H9 (cell line): Measurements from ENCODE around the gene TNFAIP2. TPM values are rescaled to one million over a fixed set of nuclear protein-coding genes. Genes with fewer than 3 reads are reported as not detected.

Experiments used
- DNase-seq: peaks from one replicate; pipeline ENCODE4 v3.0.0-alpha.2; 2017
- H2AFZ ChIP-seq: one replicate; pipeline ENCODE4 v1.6.1; 2013; ENCODE audit warnings: mild to moderate bottlenecking, low read length, control low read depth, moderate library complexity
- H2AK5ac ChIP-seq: 2 replicates; pipeline ENCODE4 v1.6.1; 2013; ENCODE audit warnings: low read length, control low read depth, mixed read lengths; ENCODE audit not compliant: insufficient read length
- H2BK120ac ChIP-seq: one replicate; pipeline ENCODE4 v1.6.1; 2013; ENCODE audit warnings: low read depth, mild to moderate bottlenecking, low read length, control low read depth, inconsistent platforms; ENCODE audit not compliant: poor library complexity, severe bottlenecking
- H2BK12ac ChIP-seq: 2 replicates; pipeline ENCODE4 v1.6.1; 2013; ENCODE audit warnings: low read length, control low read depth, mixed read lengths, low read depth; ENCODE audit not compliant: insufficient read length
- H2BK15ac ChIP-seq: 2 replicates; pipeline ENCODE4 v1.6.1; 2013; ENCODE audit warnings: low read depth, low read length, control low read depth
- H2BK20ac ChIP-seq: one replicate; pipeline ENCODE4 v1.6.1; 2013; ENCODE audit warnings: low read depth, mild to moderate bottlenecking, low read length, control low read depth, inconsistent platforms; ENCODE audit not compliant: poor library complexity, severe bottlenecking
- H2BK5ac ChIP-seq: 2 replicates; pipeline ENCODE4 v1.6.1; 2013; ENCODE audit warnings: low read length, control low read depth, mixed read lengths; ENCODE audit not compliant: insufficient read length
- H3K14ac ChIP-seq: 2 replicates; pipeline ENCODE4 v1.6.1; 2013; ENCODE audit warnings: low read length, control low read depth; ENCODE audit not compliant: insufficient read depth
- H3K18ac ChIP-seq: 2 replicates; pipeline ENCODE4 v1.6.1; 2013; ENCODE audit warnings: low read depth, mild to moderate bottlenecking, mixed read lengths, low read length, control low read depth; ENCODE audit not compliant: insufficient read length
- H3K23ac ChIP-seq: 2 replicates; pipeline ENCODE4 v1.6.1; 2013; ENCODE audit warnings: low read length, control low read depth, mixed read lengths, low read depth; ENCODE audit not compliant: insufficient read length
- H3K23me2 ChIP-seq: 2 replicates; pipeline ENCODE4 v1.6.1; 2013; ENCODE audit warnings: low read depth, mild to moderate bottlenecking, mixed read lengths, low read length, control low read depth; ENCODE audit not compliant: insufficient read length, poor library complexity, severe bottlenecking
- H3K27ac ChIP-seq: 2 replicates; pipeline ENCODE4 v1.5.1; 2013; ENCODE audit warnings: low read length, control low read depth, mixed read lengths, low read depth; ENCODE audit not compliant: insufficient read length
- H3K27me3 ChIP-seq: 2 replicates; pipeline ENCODE4 v1.6.1; 2013; ENCODE audit warnings: low read length, control low read depth, inconsistent platforms; ENCODE audit not compliant: insufficient read depth
- H3K4ac ChIP-seq: 2 replicates; pipeline ENCODE4 v1.6.1; 2013; ENCODE audit warnings: low read depth, mild to moderate bottlenecking, control low read depth, inconsistent platforms, low read length, moderate library complexity
- H3K4me1 ChIP-seq: 2 replicates; pipeline ENCODE4 v1.6.1; 2013; ENCODE audit warnings: low read length, control low read depth, inconsistent platforms; ENCODE audit not compliant: insufficient read depth
- H3K4me2 ChIP-seq: 2 replicates; pipeline ENCODE4 v1.6.1; 2013; ENCODE audit warnings: low read length, control low read depth, mixed read lengths; ENCODE audit not compliant: insufficient read length, insufficient read depth
- H3K56ac ChIP-seq: 2 replicates; pipeline ENCODE4 v1.6.1; 2013; ENCODE audit warnings: low read depth, mild to moderate bottlenecking, mixed read lengths, low read length, control low read depth; ENCODE audit not compliant: insufficient read length
- H3K79me1 ChIP-seq: 2 replicates; pipeline ENCODE4 v1.6.1; 2013; ENCODE audit warnings: low read depth, mild to moderate bottlenecking, moderate library complexity, low read length, control low read depth, inconsistent platforms; ENCODE audit not compliant: insufficient read depth, poor library complexity, severe bottlenecking
- H3K79me2 ChIP-seq: 2 replicates; pipeline ENCODE4 v1.6.1; 2013; ENCODE audit warnings: low read length, control low read depth, inconsistent platforms; ENCODE audit not compliant: insufficient read depth
- H3K9ac ChIP-seq: 2 replicates; pipeline ENCODE4 v1.6.1; 2013; ENCODE audit warnings: low read length, control low read depth, mixed read lengths; ENCODE audit not compliant: insufficient read length; ENCODE audit errors: extremely low read depth
- H3K9me3 ChIP-seq: one replicate; pipeline ENCODE4 v1.6.1; 2013; ENCODE audit warnings: low read depth, low read length, inconsistent platforms; ENCODE audit not compliant: control insufficient read depth
- H3T11ph ChIP-seq: one replicate; pipeline ENCODE4 v1.6.1; 2013; ENCODE audit warnings: mild to moderate bottlenecking, low read length, control low read depth, inconsistent platforms
- H4K20me1 ChIP-seq: one replicate; pipeline ENCODE4 v1.6.1; 2013; ENCODE audit not compliant: control insufficient read depth, insufficient read length, insufficient read depth
- H4K5ac ChIP-seq: 2 replicates; pipeline ENCODE4 v1.6.1; 2013; ENCODE audit warnings: low read depth, mild to moderate bottlenecking, mixed read lengths, low read length, control low read depth; ENCODE audit not compliant: insufficient read length
- H4K8ac ChIP-seq: replicated peaks from 2 replicates; pipeline ENCODE4 v1.6.1; 2013; ENCODE audit warnings: low read length, control low read depth, mixed read lengths, low read depth; ENCODE audit not compliant: insufficient read length
- H4K91ac ChIP-seq: 2 replicates; pipeline ENCODE4 v1.6.1; 2013; ENCODE audit warnings: low read depth, mild to moderate bottlenecking, moderate library complexity, mixed read lengths, low read length, control low read depth; ENCODE audit not compliant: insufficient read length
- H3K27ac Mint-ChIP-seq, 3 experiments: 2 replicates in 2 of 3; 3 replicates in 1 of 3; pipeline ENCODE4 v1.8.0; 2020 to 2021; ENCODE audit warnings: mixed read lengths in 3 of 3, mild to moderate bottlenecking in 1 of 3, moderate library complexity in 1 of 3
- H3K27me3 Mint-ChIP-seq: 2 replicates; pipeline ENCODE4 v1.8.0; 2021; ENCODE audit warnings: low read depth, mild to moderate bottlenecking, moderate library complexity, mixed read lengths
- H3K36me3 Mint-ChIP-seq, 3 experiments: 2 replicates in 2 of 3; 3 replicates in 1 of 3; pipeline ENCODE4 v1.8.0; 2020 to 2021; ENCODE audit warnings: low read depth in 3 of 3, mixed read lengths in 3 of 3; ENCODE audit not compliant: insufficient read depth in 1 of 3
- H3K4me1 Mint-ChIP-seq, 2 experiments: 2 replicates each; pipeline ENCODE4 v1.8.0; 2020; ENCODE audit warnings: mixed read lengths in 2 of 2
- H3K4me3 Mint-ChIP-seq, 2 experiments: 2 replicates in 1 of 2; 3 replicates in 1 of 2; pipeline ENCODE4 v1.8.0; 2020 to 2021; ENCODE audit warnings: mild to moderate bottlenecking in 2 of 2, mixed read lengths in 2 of 2, moderate library complexity in 1 of 2
- H3K9me3 Mint-ChIP-seq, 2 experiments: 2 replicates in 1 of 2; 3 replicates in 1 of 2; pipeline ENCODE4 v1.8.0; 2020; ENCODE audit warnings: mild to moderate bottlenecking in 2 of 2, mixed read lengths in 2 of 2, moderate library complexity in 1 of 2
- CTCF ChIP-seq: fragments of 200-600 bp; sonication (generic); conservative IDR thresholded peaks from 3 replicates; pipeline ENCODE4 v1.8.0; 2021; ENCODE audit warnings: antibody characterized with exemption, mild to moderate bottlenecking
- WGBS: extraction: QIAGEN DNeasy Blood & Tissue Kit; methylation state at CpG from one replicate; pipeline ENCODE4 v1.1.7; 2013; ENCODE audit warnings: missing lambda C conversion rate, low lambda C conversion rate, mixed read lengths; ENCODE audit not compliant: insufficient read length; ENCODE audit errors: extremely low coverage; 5-methylcytosine and 5-hydroxymethylcytosine counted together
- total RNA-seq: library from RNA; stranded (reverse); gene quantifications from 2 replicates; pipeline ENCODE4 v1.2.1, GENCODE V29; 2021

TNFAIP2 gene
- total RNA-seq, 1 experiment from 2014 or later: 29.3 TPM

- Histone ChIP-seq H2BK5ac (no peak overlapping the region), H3K23ac (no peak overlapping the region), H3K56ac (no peak overlapping the region), H3K18ac (no peak overlapping the region), H4K5ac (no peak overlapping the region), H3K23me2 (no peaks in the 10 kb centered on the region), H2BK120ac (no peak overlapping the region), H2AK5ac (no peak overlapping the region), H3K14ac (no peak overlapping the region; the same call in 1 of the 2 replicates), H2AFZ (no peak overlapping the region), H3K4me2 (no peak overlapping the region), H3K4ac (no peak overlapping the region), H3K9me3 (no peaks in the 10 kb centered on the region), H2BK15ac (no peak overlapping the region), H2BK20ac (no peak overlapping the region), H3K79me1 (no peaks in the 10 kb centered on the region), H3K79me2 (no peaks in the 10 kb centered on the region), H3K27me3 (no peaks in the 10 kb centered on the region), H2BK12ac (no peak overlapping the region), H4K91ac (no peak overlapping the region), H3T11ph (no peak overlapping the region), H4K20me1 (no peaks in the 10 kb centered on the region), H3K27ac (no peak overlapping the region), H3K4me1 (no peaks in the 10 kb centered on the region; the same call in 1 of the 2 replicates), H4K8ac (no peak overlapping the region), H3K9ac (no peak overlapping the region)
- no peak for DNase-seq
- no peak for TF ChIP-seq CTCF
- Mint-ChIP-seq H3K4me3 (no peak overlapping the region), H3K36me3 (no peaks in the 10 kb centered on the region), H3K27me3 (peaks cover 8% of the 10 kb centered on the region), H3K27ac (no peak overlapping the region), H3K9me3 (peaks cover 0 to 4% of the 10 kb centered on the region in 2 experiments; a peak in 1 of 5 replicates), H3K4me1 (peaks cover 10 to 26% of the 10 kb centered on the region in 2 experiments)
- WGBS: no CpG with 5 or more reads among the region's 9 CpGs
Measured at GRCh38 chr14:103155826-103156394, 32.6 kb downstream of the TNFAIP2 start.
